Stimulated activated CD8-positive, alpha-beta memory T cell treated with anti-CD3 and anti-CD28 coated beads, Interleukin-15, amount 100 ng/mL, for 24 hours (primary cell): ENCODE measurements around the gene ACAD11.
"Not testable (repeated sequence)": the region's sequence is repeated elsewhere in the genome, so short reads cannot be mapped to it uniquely, and the experiment has no call there.

Experiments
- DNase-seq: peaks from one replicate; pipeline ENCODE4 v3.0.0-alpha.2; 2020; ENCODE audit warnings: low read depth

The ACAD11 gene

GRCh38 chr3:132645058-132645457 is 14.6 kb downstream of the ACAD11 start:
- DNase-seq, result no peak

- DNase-seq, result no peak
These were observed 16.2 kb downstream of the ACAD11 start for GRCh38 chr3:132643366-132643765.

GRCh38 chr3:132642539-132642847 is 17.1 kb downstream of the ACAD11 start:
- no peak for DNase-seq

- no peak for DNase-seq
These were observed 17.6 kb downstream of the ACAD11 start for GRCh38 chr3:132641837-132642538.

- DNase-seq, result not testable (repeated sequence)
These were observed 18.2 kb downstream of the ACAD11 start for GRCh38 chr3:132641427-132641826.

- DNase-seq, result no peak
These were observed 20.9 kb downstream of the ACAD11 start for GRCh38 chr3:132638706-132639105.

GRCh38 chr3:132637590-132637989 is 22.0 kb downstream of the ACAD11 start:
- DNase-seq, result no peak

- DNase-seq, result no peak
These were observed 24.6 kb downstream of the ACAD11 start for GRCh38 chr3:132635052-132635451.

GRCh38 chr3:132630612-132631011 is 29.0 kb downstream of the ACAD11 start:
- no peak for DNase-seq

- no peak for DNase-seq
These were observed 29.7 kb downstream of the ACAD11 start for GRCh38 chr3:132629928-132630327.

GRCh38 chr3:132628157-132628556 is 31.5 kb downstream of the ACAD11 start:
- DNase-seq, result no peak

- DNase-seq, result no peak
These were observed 32.7 kb downstream of the ACAD11 start for GRCh38 chr3:132626955-132627354.

GRCh38 chr3:132625613-132626012 is 34.0 kb downstream of the ACAD11 start:
- no peak for DNase-seq

- DNase-seq, result no peak
These were observed 34.8 kb downstream of the ACAD11 start for GRCh38 chr3:132624790-132625189.

- no peak for DNase-seq
These were observed 36.0 kb downstream of the ACAD11 start for GRCh38 chr3:132623646-132624045.

GRCh38 chr3:132622761-132623160 is 36.8 kb downstream of the ACAD11 start:
- no peak for DNase-seq

GRCh38 chr3:132622148-132622547 is 37.5 kb downstream of the ACAD11 start:
- DNase-seq, result no peak

- no peak for DNase-seq
These were observed 42.8 kb downstream of the ACAD11 start for GRCh38 chr3:132616780-132617179.

GRCh38 chr3:132615881-132616280 is 43.7 kb downstream of the ACAD11 start:
- DNase-seq, result no peak

GRCh38 chr3:132615301-132615700 is 44.3 kb downstream of the ACAD11 start:
- DNase-seq, result not testable (repeated sequence)

GRCh38 chr3:132606620-132607019 is 53.0 kb downstream of the ACAD11 start:
- not testable (repeated sequence) for DNase-seq

- DNase-seq, result no peak
These were observed 53.5 kb downstream of the ACAD11 start for GRCh38 chr3:132606085-132606484.

GRCh38 chr3:132605374-132605792 is 54.2 kb downstream of the ACAD11 start:
- DNase-seq, result no peak

GRCh38 chr3:132600614-132601013 is 59.0 kb downstream of the ACAD11 start:
- not testable (repeated sequence) for DNase-seq
